SK-N-MC (cell line): ENCODE data around the gene NLRP5.

ENCODE experiments used
- EZH2 ChIP-seq: fragments of 200-600 bp; sonication (generic); IDR thresholded peaks from one replicate; pipeline ENCODE4 v1.6.1; 2017; ENCODE audit warnings: antibody characterized with exemption
- FOXP2 ChIP-seq: optimal IDR thresholded peaks from 2 replicates; pipeline ENCODE3; 2011; ENCODE audit warnings: mild to moderate bottlenecking, moderate library complexity; ENCODE audit not compliant: insufficient read depth; ENCODE audit errors: extremely low read length, control extremely low read depth
- POLR2AphosphoS5 ChIP-seq: IDR thresholded peaks from 2 replicates; pipeline ENCODE4 v1.6.1; 2012; ENCODE audit warnings: mild to moderate bottlenecking, low read depth, low read length, borderline replicate concordance

DNA sequence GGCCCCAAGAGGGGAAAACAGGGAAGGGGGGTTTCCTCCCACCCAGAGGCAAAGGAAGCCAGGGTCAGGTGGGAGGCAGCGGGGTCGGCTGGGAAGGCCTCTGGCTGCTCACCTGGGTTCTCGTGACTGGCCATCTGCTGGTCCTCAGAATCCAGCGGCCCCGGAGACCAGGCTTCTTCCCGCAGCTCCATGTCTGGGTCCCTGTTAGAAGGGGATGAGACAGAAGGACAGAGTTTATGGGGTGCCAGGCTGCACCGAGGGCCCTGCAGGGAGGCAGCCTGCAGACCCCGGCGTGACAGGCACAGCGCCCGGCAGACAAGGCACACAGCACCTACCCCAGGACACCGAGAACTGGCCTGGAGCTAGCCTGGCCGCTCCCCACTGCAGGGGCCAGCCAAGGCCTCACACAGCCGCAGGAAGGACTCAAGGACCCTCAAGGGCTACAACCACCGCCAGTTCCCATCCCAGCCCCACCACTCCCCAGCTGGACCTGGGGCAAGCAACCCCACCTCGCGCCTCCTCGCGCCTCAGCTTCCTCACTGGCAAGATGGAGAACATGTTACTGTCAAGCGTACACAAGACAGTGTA lies 116.5 kb downstream of the NLRP5 start:
- no peak for TF ChIP-seq POLR2AphosphoS5
- no peak for TF ChIP-seq EZH2
- no peak for TF ChIP-seq FOXP2
